Neural progenitor cell (in vitro differentiated cells): Measurements from ENCODE around the gene CYP27B1.

Experiments used
- EZH2 ChIP-seq: fragments of 200-600 bp; sonication (generic); IDR thresholded peaks from 2 replicates; pipeline ENCODE4 v1.6.1; 2017; ENCODE audit warnings: antibody characterized with exemption, mild to moderate bottlenecking, moderate library complexity
- EZH2phosphoT487 ChIP-seq: fragments of 200-600 bp; sonication (generic); IDR thresholded peaks from 2 replicates; pipeline ENCODE4 v1.6.1; 2017; ENCODE audit warnings: antibody characterized with exemption
- TF ChIP-seq, protein P1 (sequence below): fragments of 200-600 bp; sonication (generic); IDR thresholded peaks from 2 replicates; pipeline ENCODE4 v1.5.1; 2017; ENCODE audit warnings: antibody characterized with exemption, mild to moderate bottlenecking

DNA sequence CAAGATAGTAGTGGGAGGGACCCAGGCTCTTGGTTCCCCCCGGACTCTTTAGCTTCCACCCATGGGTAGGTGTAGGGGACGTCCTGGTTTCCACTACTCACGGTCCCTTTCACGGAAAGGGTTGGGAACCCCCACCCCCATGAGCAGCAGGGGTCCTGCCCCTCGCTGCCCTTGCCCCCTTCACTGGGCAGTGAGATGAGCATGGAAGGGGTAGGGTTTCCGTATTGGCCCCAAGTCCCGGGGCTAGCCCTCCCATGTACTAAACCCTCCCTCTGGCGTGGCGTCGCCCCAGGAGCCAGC is 41.1 kb downstream of the CYP27B1 start:
- TF ChIP-seq EZH2 (no peak), EZH2phosphoT487 (no peak)
- TF ChIP-seq, protein P1, sequence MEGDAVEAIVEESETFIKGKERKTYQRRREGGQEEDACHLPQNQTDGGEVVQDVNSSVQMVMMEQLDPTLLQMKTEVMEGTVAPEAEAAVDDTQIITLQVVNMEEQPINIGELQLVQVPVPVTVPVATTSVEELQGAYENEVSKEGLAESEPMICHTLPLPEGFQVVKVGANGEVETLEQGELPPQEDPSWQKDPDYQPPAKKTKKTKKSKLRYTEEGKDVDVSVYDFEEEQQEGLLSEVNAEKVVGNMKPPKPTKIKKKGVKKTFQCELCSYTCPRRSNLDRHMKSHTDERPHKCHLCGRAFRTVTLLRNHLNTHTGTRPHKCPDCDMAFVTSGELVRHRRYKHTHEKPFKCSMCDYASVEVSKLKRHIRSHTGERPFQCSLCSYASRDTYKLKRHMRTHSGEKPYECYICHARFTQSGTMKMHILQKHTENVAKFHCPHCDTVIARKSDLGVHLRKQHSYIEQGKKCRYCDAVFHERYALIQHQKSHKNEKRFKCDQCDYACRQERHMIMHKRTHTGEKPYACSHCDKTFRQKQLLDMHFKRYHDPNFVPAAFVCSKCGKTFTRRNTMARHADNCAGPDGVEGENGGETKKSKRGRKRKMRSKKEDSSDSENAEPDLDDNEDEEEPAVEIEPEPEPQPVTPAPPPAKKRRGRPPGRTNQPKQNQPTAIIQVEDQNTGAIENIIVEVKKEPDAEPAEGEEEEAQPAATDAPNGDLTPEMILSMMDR: no peak
